Right lobe of liver (tissue), 6 donors: ENCODE data around the gene RPRM. TPM values are rescaled to one million over a fixed set of nuclear protein-coding genes. Genes with fewer than 3 reads are reported as not detected.

ENCODE experiments used
- ATAC-seq, 4 donors: fragments of 200-7000 bp; cut with Tn5 transposase; one replicate each; pipeline ENCODE4 v1.9.1; 2020; ENCODE audit warnings: mild to moderate bottlenecking in 4 of 4, moderate library complexity in 4 of 4
- DNase-seq, 3 donors: peaks; one replicate each; pipeline ENCODE4 v3.0.0-alpha.2; 2020
- H3K27ac ChIP-seq, 3 donors: fragments of 200-600 bp; one replicate each; pipeline ENCODE4 v1.8.0; 2022
- H3K27me3 ChIP-seq, 2 donors: fragments of 200-600 bp; one replicate each; pipeline ENCODE4 v1.8.0; 2022
- H3K36me3 ChIP-seq, 4 donors: fragments of 200-600 bp; sonication (generic) in 1 of 4; one replicate each; pipeline versions ENCODE4 v1.5.1 to v1.8.0; 2017 to 2022; ENCODE audit warnings: control low read depth in 1 of 4
- H3K4me1 ChIP-seq, 4 donors: fragments of 200-600 bp; sonication (generic) in 1 of 4; one replicate each; pipeline versions ENCODE4 v1.5.1 to v1.8.0; 2017 to 2022; ENCODE audit warnings: control low read depth in 1 of 4
- H3K4me3 ChIP-seq, 3 donors: fragments of 200-600 bp; one replicate each; pipeline ENCODE4 v1.8.0; 2022
- H3K9me3 ChIP-seq, 4 donors: fragments of 200-600 bp; sonication (generic) in 1 of 4; one replicate each; pipeline versions ENCODE4 v1.5.1 to v1.8.0; 2017 to 2022; ENCODE audit warnings: control low read depth in 1 of 4
- POLR2A ChIP-seq: fragments of 450-650 bp; IDR thresholded peaks from one replicate; pipeline ENCODE4 v1.6.1; 2017; ENCODE audit warnings: antibody characterized with exemption, mild to moderate bottlenecking
- WGBS: methylation state at CpG from one replicate; pipeline ENCODE4 v1.1.6; 2018; ENCODE audit warnings: low coverage, low lambda C conversion rate; ENCODE audit not compliant: insufficient coverage; ENCODE audit errors: missing lambda C conversion rate; 5-methylcytosine and 5-hydroxymethylcytosine counted together
- intact Hi-C, 2 donors: fragments of 100-400 bp; cut with DNase I; formaldehyde crosslinking; loops; one replicate each; pipeline versions ENCODE4 v1.11.2 to v1.14.1; 2022
- small RNA-seq, 2 experiments: library from RNA; depleted of rRNA; stranded (forward); fragments of <200 nt; gene quantifications; one replicate each; pipeline ENCODE3, GENCODE V24; 2016
- total RNA-seq, 6 experiments: library from RNA; depleted of rRNA in 2 of 6; stranded (reverse); fragments of >200 nt in 2 of 6; fragmentation: NEBNext Ultra II Directional in 3 of 6; extraction: Animal tissue kit (Norgen Biotek cat#: 25700) in 3 of 6; gene quantifications; one replicate each; pipeline versions ENCODE4 v1.1.0 to v1.2.4, GENCODE V29; 2016 to 2023
- TF ChIP-seq, protein P1 (sequence below), 4 donors: fragments of 200-600 bp in 3 of 4; fragments of 450-650 bp in 1 of 4; IDR thresholded peaks; one replicate each; pipeline versions ENCODE4 v1.5.1 to v1.8.0; 2016 to 2022; ENCODE audit warnings: antibody characterized with exemption in 4 of 4, mild to moderate bottlenecking in 2 of 4
- donor health status: DM: no; HTN: yes; CAD: no.
- donor health status: DM: no; HTN: no; CAD: no.
- donor health status: DM: no; HTN: no; CAD: no.
- donor health status: DM: no; HTN: yes; CAD: no.
- donor health status: DM: no; HTN: yes; CAD: no.

RPRM gene
- total RNA-seq, 6 experiments from 2014 or later = not detected

DNA sequence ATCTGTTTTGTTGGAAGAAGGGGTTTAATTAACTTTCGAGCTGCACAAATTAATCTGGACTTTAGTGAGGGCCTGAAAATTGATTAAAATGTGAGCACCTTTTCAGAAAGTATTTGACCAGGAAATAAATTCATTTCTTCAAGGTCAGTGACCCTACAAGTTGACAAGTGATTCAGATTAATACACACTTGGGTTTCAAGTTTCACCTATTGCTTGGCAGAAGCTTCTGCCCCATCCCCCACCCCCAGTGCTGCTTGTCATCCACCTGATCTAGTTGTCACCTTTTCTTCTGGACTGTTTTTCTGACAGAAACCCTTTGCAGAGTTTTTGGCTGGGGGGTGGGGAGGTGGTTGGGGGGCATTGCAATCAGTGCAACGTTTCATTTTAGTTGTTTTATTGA, 46.2 kb downstream of the RPRM start:
- intact Hi-C loops = no loop called here
- H3K4me1 ChIP-seq = no peaks in the 10 kb centered on the region
- H3K36me3 ChIP-seq = no peaks in the 10 kb centered on the region
- no peak overlapping the region for H3K4me3 ChIP-seq
- H3K27ac ChIP-seq = no peak overlapping the region
- WGBS = 26% methylated on average over 2 of the region's 2 CpGs
- no peaks in the 10 kb centered on the region for H3K27me3 ChIP-seq
- ATAC-seq (no peak), DNase-seq (no peak)
- TF ChIP-seq POLR2A = no peak
- TF ChIP-seq, protein P1, sequence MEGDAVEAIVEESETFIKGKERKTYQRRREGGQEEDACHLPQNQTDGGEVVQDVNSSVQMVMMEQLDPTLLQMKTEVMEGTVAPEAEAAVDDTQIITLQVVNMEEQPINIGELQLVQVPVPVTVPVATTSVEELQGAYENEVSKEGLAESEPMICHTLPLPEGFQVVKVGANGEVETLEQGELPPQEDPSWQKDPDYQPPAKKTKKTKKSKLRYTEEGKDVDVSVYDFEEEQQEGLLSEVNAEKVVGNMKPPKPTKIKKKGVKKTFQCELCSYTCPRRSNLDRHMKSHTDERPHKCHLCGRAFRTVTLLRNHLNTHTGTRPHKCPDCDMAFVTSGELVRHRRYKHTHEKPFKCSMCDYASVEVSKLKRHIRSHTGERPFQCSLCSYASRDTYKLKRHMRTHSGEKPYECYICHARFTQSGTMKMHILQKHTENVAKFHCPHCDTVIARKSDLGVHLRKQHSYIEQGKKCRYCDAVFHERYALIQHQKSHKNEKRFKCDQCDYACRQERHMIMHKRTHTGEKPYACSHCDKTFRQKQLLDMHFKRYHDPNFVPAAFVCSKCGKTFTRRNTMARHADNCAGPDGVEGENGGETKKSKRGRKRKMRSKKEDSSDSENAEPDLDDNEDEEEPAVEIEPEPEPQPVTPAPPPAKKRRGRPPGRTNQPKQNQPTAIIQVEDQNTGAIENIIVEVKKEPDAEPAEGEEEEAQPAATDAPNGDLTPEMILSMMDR (IDR thresholded peaks at IDR 0.05) = no peak
- H3K9me3 ChIP-seq = no peaks in the 10 kb centered on the region

DNA sequence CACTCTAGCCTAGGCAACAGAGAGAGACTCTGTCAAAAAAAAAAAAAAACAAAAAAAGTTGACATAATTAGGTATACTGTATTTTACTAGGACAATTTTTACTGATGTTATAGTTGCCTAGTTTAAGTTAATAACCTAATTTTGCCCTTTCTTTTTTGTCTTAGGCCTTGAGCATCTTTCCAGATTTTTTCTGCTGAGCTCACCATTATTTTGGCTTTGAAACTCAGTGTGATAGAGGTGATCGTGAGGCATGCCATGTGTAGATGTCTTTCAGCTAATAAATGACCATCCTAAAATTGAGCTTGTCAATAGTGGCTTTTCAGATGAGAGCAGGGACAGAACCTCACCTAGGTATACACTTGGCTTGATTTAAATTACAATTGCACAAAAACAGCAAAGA, 47.4 kb downstream of the RPRM start:
- TF ChIP-seq POLR2A = no peak
- TF ChIP-seq, protein P1 (IDR thresholded peaks at IDR 0.05) = no peak
- DNase-seq = no peak
- H3K9me3 ChIP-seq = no peaks in the 10 kb centered on the region

More for the DNA sequence above, 47.4 kb downstream of the RPRM start:
- Histone ChIP-seq H3K36me3 (no peaks in the 10 kb centered on the region), H3K27me3 (no peaks in the 10 kb centered on the region), H3K27ac (no peak overlapping the region), H3K4me3 (no peak overlapping the region), H3K4me1 (no peaks in the 10 kb centered on the region)
- ATAC-seq = no peak
- intact Hi-C loops = no loop called here
- 29% methylated on average over 1 of the region's 1 CpG for WGBS

Small RNA genes lying within 50 kb of the gene (small RNA-seq; reads per million reads assigned to genes)
- 0 reads per million in 2 experiments for gene RF00275
